Fibroblast of pulmonary artery (primary cell): Measurements from ENCODE around the gene KCNQ2.

ENCODE experiments used
- DNase-seq: peaks from one replicate; pipeline ENCODE4 v3.0.0-alpha.2; 2010; ENCODE audit warnings: low read depth
- H3K4me3 ChIP-seq: replicated peaks from 2 replicates; pipeline ENCODE4 v1.5.1; 2011; ENCODE audit warnings: low read depth, mild to moderate bottlenecking, control low read depth, low read length, moderate library complexity
- TF ChIP-seq, protein P1 (sequence below): IDR thresholded peaks from 2 replicates; pipeline ENCODE4 v1.5.1; 2011; ENCODE audit warnings: mild to moderate bottlenecking, control low read depth, low read length, inconsistent platforms; ENCODE audit errors: missing control alignments

KCNQ2 gene

GRCh38 chr20:63458170-63459069 is 14.0 kb downstream of the KCNQ2 start:
- TF ChIP-seq, protein P1, sequence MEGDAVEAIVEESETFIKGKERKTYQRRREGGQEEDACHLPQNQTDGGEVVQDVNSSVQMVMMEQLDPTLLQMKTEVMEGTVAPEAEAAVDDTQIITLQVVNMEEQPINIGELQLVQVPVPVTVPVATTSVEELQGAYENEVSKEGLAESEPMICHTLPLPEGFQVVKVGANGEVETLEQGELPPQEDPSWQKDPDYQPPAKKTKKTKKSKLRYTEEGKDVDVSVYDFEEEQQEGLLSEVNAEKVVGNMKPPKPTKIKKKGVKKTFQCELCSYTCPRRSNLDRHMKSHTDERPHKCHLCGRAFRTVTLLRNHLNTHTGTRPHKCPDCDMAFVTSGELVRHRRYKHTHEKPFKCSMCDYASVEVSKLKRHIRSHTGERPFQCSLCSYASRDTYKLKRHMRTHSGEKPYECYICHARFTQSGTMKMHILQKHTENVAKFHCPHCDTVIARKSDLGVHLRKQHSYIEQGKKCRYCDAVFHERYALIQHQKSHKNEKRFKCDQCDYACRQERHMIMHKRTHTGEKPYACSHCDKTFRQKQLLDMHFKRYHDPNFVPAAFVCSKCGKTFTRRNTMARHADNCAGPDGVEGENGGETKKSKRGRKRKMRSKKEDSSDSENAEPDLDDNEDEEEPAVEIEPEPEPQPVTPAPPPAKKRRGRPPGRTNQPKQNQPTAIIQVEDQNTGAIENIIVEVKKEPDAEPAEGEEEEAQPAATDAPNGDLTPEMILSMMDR: no peak

DNA sequence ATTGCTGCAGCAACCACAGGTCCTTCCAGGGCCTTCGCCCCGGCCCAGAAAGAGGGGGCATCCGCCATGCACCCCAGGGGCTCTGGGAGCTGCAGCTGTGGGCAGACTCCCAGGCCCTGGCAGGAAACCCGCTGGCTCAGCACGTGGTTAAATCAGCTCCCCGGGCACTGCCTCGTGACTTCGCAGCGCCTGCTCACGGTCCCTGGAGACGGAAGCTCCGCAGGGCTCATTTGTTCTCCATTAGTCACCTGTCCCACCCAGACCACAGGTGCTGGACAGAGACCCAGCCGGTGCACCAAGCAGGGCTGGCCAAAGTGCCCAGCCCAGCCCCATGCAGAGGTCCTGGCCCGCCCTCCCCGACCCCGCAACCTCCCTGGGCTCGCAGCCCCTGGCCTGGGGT is 14.7 kb downstream of the KCNQ2 start:
- no peak for DNase-seq
- TF ChIP-seq, protein P1: no peak

More at GRCh38 chr20:63458170-63459069, 14.0 kb downstream of the KCNQ2 start:
- DNase-seq: no peak
- H3K4me3 ChIP-seq: no peak overlapping the region

DNA sequence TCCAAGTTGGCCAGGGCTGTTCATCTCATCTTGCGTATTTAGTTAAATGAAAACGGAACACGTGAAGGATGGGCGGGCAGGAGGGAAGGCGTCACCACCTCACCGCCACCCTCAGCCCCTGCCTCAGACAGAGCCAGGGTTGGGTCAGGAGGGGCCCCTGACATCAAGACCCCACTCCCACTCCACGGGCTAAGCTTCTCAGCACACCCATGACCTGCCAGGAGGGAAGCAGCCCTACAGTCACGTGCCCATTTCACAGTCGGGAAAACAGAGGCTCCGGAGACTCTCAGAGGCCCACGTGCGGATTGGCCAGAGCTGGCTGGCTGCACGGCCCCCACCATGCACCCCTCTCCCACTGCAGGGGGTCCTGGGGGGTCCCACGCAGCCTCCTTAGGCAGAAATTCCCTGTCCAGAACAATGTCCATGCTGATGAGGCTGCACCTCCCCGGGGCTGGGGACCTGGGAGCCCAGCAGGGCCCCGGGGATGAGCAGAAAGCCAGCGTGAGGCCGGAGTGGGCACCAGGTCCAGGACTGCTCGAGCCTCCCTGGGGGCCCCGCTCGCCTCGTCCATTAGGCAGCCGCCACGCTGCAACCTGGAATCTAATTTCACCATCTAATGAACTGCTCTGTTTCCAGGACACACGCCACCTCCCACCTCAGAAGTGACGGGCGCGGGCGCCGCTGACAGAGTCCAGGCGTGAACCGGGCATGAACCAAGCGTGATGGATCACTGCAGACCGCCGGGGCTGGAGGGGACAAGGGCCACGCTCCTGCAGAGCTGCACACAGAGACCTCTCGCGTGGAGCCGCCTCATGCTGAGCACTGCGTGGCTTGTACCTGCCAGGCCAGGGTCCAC is 15.8 kb downstream of the KCNQ2 start:
- TF ChIP-seq, protein P1: no peak
- DNase-seq: no peak
- no peak overlapping the region for H3K4me3 ChIP-seq

More for the DNA sequence above, 14.7 kb downstream of the KCNQ2 start:
- H3K4me3 ChIP-seq: no peak overlapping the region

DNA sequence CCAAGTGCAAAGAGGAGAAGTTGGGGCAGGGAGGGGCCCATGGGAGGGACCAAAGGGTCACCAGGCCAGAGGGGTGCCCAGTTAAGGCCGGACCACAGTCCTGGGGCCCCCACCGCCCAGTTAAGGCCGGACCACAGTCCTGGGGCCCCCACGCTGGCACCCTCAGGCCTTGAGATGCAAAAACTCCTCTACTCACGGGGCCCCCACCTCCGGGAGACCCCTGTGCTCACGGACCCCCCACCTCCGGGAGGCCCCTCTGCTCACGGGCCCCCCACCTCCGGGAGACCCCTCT is 16.9 kb downstream of the KCNQ2 start:
- no peak overlapping the region for H3K4me3 ChIP-seq
- no peak for DNase-seq

DNA sequence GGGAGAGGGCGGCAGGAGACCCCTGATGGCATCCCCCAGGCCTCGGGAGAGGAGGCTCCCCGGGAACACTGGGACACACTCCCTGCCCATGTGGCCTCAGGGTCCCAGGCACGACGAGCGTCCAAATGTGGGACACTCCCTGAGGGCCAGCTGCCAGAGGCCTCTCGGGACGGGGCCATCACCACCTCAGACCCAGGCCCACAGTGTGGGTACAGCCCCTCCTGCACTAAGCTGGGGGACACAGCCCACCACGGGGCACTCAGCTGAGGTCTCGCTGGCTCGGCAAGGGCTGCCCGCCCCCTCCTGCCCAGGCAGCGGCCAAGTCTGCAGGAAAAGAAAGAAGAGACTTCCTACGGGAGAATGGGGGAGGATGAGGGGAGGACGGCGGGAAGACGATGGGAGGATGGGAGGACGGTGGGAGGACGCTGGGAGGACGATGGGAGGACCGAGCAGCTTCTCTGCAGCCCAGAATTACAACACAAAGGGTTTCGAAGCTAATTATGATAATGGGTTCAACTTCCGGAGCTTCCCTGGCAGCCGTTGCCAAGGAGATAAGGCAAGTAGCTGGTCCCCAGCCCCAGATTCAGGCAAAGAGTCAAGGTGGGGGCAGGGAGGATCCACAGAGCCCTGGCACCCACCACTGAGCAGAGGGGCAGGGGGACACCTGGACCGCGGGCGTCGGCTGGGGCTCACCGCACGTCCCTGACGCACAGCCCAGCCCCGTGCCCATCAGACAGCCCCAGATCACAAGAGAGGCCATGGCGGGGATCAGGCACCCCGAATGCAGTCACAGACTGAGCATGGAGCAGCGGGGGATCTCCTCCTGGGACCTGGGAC is 17.5 kb downstream of the KCNQ2 start:
- TF ChIP-seq, protein P1: no peak
- DNase-seq: no peak
- H3K4me3 ChIP-seq: no peak overlapping the region

More for the DNA sequence above, 16.9 kb downstream of the KCNQ2 start:
- TF ChIP-seq, protein P1: no peak

- TF ChIP-seq, protein P1: no peak
- no peak for DNase-seq
Observed at GRCh38 chr20:63452821-63453523, 19.5 kb downstream of the KCNQ2 start.

More at GRCh38 chr20:63452821-63453523, 19.5 kb downstream of the KCNQ2 start:
- no peak overlapping the region for H3K4me3 ChIP-seq
